ENCODE data around the gene ITGA2. TPM values are rescaled to one million over a fixed set of nuclear protein-coding genes. Genes with fewer than 3 reads are reported as not detected.

Gene ITGA2
- total RNA-seq, 1 experiment from 2014 or later: 76.0 TPM

Other genes starting within 250 kb of the ITGA2 start
- 2.5 and 5.6 TPM in 2 replicates for gene ITGA1, start 201.4 kb upstream of the ITGA2 start, total RNA-seq (2014; rRNA removed; shearing (Covaris generic))
- 22.2 and 22.5 TPM in 2 replicates for gene PELO, start 201.4 kb upstream of the ITGA2 start, total RNA-seq (2014; rRNA removed; shearing (Covaris generic))
- gene MOCS2, start 120.4 kb downstream of the ITGA2 start, total RNA-seq (2014; rRNA removed; shearing (Covaris generic)): 54.3 and 62.7 TPM in 2 replicates

Data from HT1080 (cell line).